ENCODE results near the gene SLC6A17. TPM values are rescaled to one million over a fixed set of nuclear protein-coding genes. Genes with fewer than 3 reads are reported as not detected.

Gene SLC6A17
- total RNA-seq, 1 experiment from 2014 or later: 0.17 TPM

GRCh38 chr1:110172001-110172400 is 21.7 kb downstream of the SLC6A17 start:
- no peak overlapping the region for H4K91ac ChIP-seq (ENCODE audit: insufficient read length, low read depth, low read length)
- no peaks in the 10 kb centered on the region for H3K79me1 ChIP-seq (ENCODE audit: insufficient read depth, low read depth, low read length, poor library complexity, severe bottlenecking)
- no peak overlapping the region; a peak in 1 of 7 replicates for H3K27ac Mint-ChIP-seq
- no peak for TF ChIP-seq CTCF (conservative IDR thresholded peaks at IDR 0.05)
- H4K8ac ChIP-seq (replicated peaks; ENCODE audit: insufficient read length, low read depth, low read length): no peak overlapping the region
- H2BK12ac ChIP-seq (ENCODE audit: insufficient read length, low read depth, low read length): no peak overlapping the region
- H3K4me2 ChIP-seq (ENCODE audit: insufficient read depth, insufficient read length, low read length): no peak overlapping the region
- H3K9me3 ChIP-seq (ENCODE audit: control insufficient read depth, low read depth, low read length): no peaks in the 10 kb centered on the region
- no peak overlapping the region for H2AK5ac ChIP-seq (ENCODE audit: insufficient read length, low read length)
- no peak overlapping the region for H4K5ac ChIP-seq (ENCODE audit: insufficient read length, low read depth, low read length)
- no peaks in the 10 kb centered on the region for H3K36me3 Mint-ChIP-seq (ENCODE audit: insufficient read depth in 1 of 3, low read depth in 3 of 3)
- H3K14ac ChIP-seq (ENCODE audit: insufficient read depth, low read length): no peak overlapping the region
- no peaks in the 10 kb centered on the region for H3K23me2 ChIP-seq (ENCODE audit: insufficient read length, low read depth, low read length, poor library complexity, severe bottlenecking)
- peaks cover 11 to 19% of the 10 kb centered on the region in 2 experiments for H3K4me1 Mint-ChIP-seq
- no peak overlapping the region for H3K27ac ChIP-seq (ENCODE audit: insufficient read length, low read depth, low read length)
- H2BK15ac ChIP-seq (ENCODE audit: low read depth, low read length): no peak overlapping the region
- no peaks in the 10 kb centered on the region for H3K9me3 Mint-ChIP-seq
- H3K27me3 ChIP-seq (ENCODE audit: insufficient read depth, low read length): no peaks in the 10 kb centered on the region
- no peak overlapping the region for H3K56ac ChIP-seq (ENCODE audit: insufficient read length, low read depth, low read length)
- no peak overlapping the region for H3T11ph ChIP-seq (ENCODE audit: low read length)
- no peak overlapping the region for H3K23ac ChIP-seq (ENCODE audit: insufficient read length, low read depth, low read length)
- H3K9ac ChIP-seq (ENCODE audit: extremely low read depth, insufficient read length, low read length): no peak overlapping the region
- H3K18ac ChIP-seq (ENCODE audit: insufficient read length, low read depth, low read length): no peak overlapping the region
- H2AFZ ChIP-seq (ENCODE audit: low read length): no peak overlapping the region
- no peaks in the 10 kb centered on the region for H3K79me2 ChIP-seq (ENCODE audit: insufficient read depth, low read length)
- H2BK120ac ChIP-seq (ENCODE audit: low read depth, low read length, poor library complexity, severe bottlenecking): no peak overlapping the region
- no peak overlapping the region for H2BK20ac ChIP-seq (ENCODE audit: low read depth, low read length, poor library complexity, severe bottlenecking)
- no peak overlapping the region; a peak in 1 of 5 replicates for H3K4me3 Mint-ChIP-seq
- WGBS (ENCODE audit: extremely low coverage, insufficient read length, low lambda C conversion rate): no CpG with 5 or more reads among the region's 10 CpGs
- no peak overlapping the region for H3K4ac ChIP-seq (ENCODE audit: low read depth, low read length)
- DNase-seq: no peak
- H3K4me1 ChIP-seq (ENCODE audit: insufficient read depth, low read length): no peaks in the 10 kb centered on the region
- H3K27me3 Mint-ChIP-seq (ENCODE audit: low read depth): peaks cover 2% of the 10 kb centered on the region
- no peaks in the 10 kb centered on the region for H4K20me1 ChIP-seq (ENCODE audit: control insufficient read depth, insufficient read depth, insufficient read length)
- no peak overlapping the region for H2BK5ac ChIP-seq (ENCODE audit: insufficient read length, low read length)

All from H9 (cell line).